OCI-LY1 (cell line): ENCODE data around the gene GALR3.

Source experiments
- H2AFZ ChIP-seq: fragments of 200-600 bp; sonication (generic), shearing (Covaris generic); 2 replicates; pipeline ENCODE4 v1.6.0; 2014; ENCODE audit warnings: antibody characterized with exemption, mild to moderate bottlenecking, low read length
- H3F3A ChIP-seq: fragments of 200-600 bp; sonication (generic), shearing (Covaris generic); 2 replicates; pipeline ENCODE4 v1.6.0; 2014; ENCODE audit warnings: mild to moderate bottlenecking, antibody characterized with exemption, low read length, moderate library complexity; ENCODE audit not compliant: insufficient read depth
- H3K27ac ChIP-seq: fragments of 200-600 bp; sonication (generic); 2 replicates; pipeline ENCODE4 v1.5.1; 2014; ENCODE audit warnings: low read length, mixed run types, mild to moderate bottlenecking, low read depth; ENCODE audit not compliant: poor library complexity, severe bottlenecking
- H3K27me3 ChIP-seq: fragments of 200-600 bp; sonication (generic); 2 replicates; pipeline ENCODE4 v1.6.0; 2014; ENCODE audit warnings: antibody characterized with exemption, mild to moderate bottlenecking, low read length, moderate library complexity; ENCODE audit not compliant: insufficient read depth
- H3K36me3 ChIP-seq: fragments of 200-600 bp; sonication (generic); 2 replicates; pipeline ENCODE4 v1.6.1; 2014; ENCODE audit warnings: mild to moderate bottlenecking, antibody characterized with exemption, low read length, moderate library complexity, mixed read lengths; ENCODE audit not compliant: insufficient read depth
- H3K4me1 ChIP-seq: fragments of 200-600 bp; sonication (generic); 2 replicates; pipeline ENCODE4 v1.5.1; 2014; ENCODE audit warnings: mild to moderate bottlenecking, low read length, moderate library complexity; ENCODE audit not compliant: insufficient read depth, severe bottlenecking
- H3K4me2 ChIP-seq: fragments of 200-600 bp; sonication (generic), shearing (Covaris generic); 2 replicates; pipeline ENCODE4 v1.6.1; 2014; ENCODE audit warnings: low read length
- H3K4me3 ChIP-seq: fragments of 200-600 bp; sonication (generic); 2 replicates; pipeline ENCODE4 v1.5.1; 2014; ENCODE audit warnings: low read length, low read depth, mild to moderate bottlenecking, mixed read lengths; ENCODE audit not compliant: poor library complexity, severe bottlenecking
- H3K79me2 ChIP-seq: fragments of 200-600 bp; shearing (Covaris generic); 2 replicates; pipeline ENCODE4 v1.6.1; 2016; ENCODE audit warnings: mixed run types, low read length, mixed read lengths; ENCODE audit not compliant: insufficient read depth
- H3K9ac ChIP-seq: fragments of 200-600 bp; sonication (generic), shearing (Covaris generic); 2 replicates; pipeline ENCODE4 v1.6.1; 2014; ENCODE audit warnings: mild to moderate bottlenecking, low read length, mixed read lengths
- H3K9me2 ChIP-seq: fragments of 200-600 bp; sonication (generic), shearing (Covaris generic); 2 replicates; pipeline ENCODE4 v1.6.1; 2014; ENCODE audit warnings: low read depth, mild to moderate bottlenecking, low read length, mixed read lengths
- H3K9me3 ChIP-seq: fragments of 200-600 bp; shearing (Covaris generic); 2 replicates; pipeline ENCODE4 v1.6.1; 2014; ENCODE audit warnings: low read length, mixed read lengths
- H4K20me1 ChIP-seq: fragments of 200-600 bp; sonication (generic), shearing (Covaris generic); 2 replicates; pipeline ENCODE4 v1.6.0; 2016; ENCODE audit warnings: mild to moderate bottlenecking, low read length; ENCODE audit not compliant: insufficient read depth
- EZH2 ChIP-seq: fragments of 200-600 bp; sonication (generic), shearing (Covaris generic); IDR thresholded peaks from 2 replicates; pipeline ENCODE4 v1.8.0; 2017; ENCODE audit warnings: borderline replicate concordance, mixed run types, mild to moderate bottlenecking, antibody characterized with exemption, low read length, moderate library complexity, mixed read lengths
- TF ChIP-seq, protein P1 (sequence below): fragments of 200-600 bp; sonication (generic), shearing (Covaris generic); IDR thresholded peaks from 2 replicates; pipeline ENCODE4 v1.5.1; 2017; ENCODE audit warnings: mild to moderate bottlenecking, antibody characterized with exemption, low read length, moderate library complexity, mixed read lengths

The GALR3 gene

GRCh38 chr22:37817705-37818408 is 5.3 kb upstream of the GALR3 start:
- H3K27me3 ChIP-seq, result no peaks in the 10 kb centered on the region; the same call in 1 of the 2 replicates
- peak overlapping the region; percentile 43; the same call in 1 of the 2 replicates for H3K9ac ChIP-seq
- peak overlapping the region; percentile 67 for H3K4me2 ChIP-seq

DNA sequence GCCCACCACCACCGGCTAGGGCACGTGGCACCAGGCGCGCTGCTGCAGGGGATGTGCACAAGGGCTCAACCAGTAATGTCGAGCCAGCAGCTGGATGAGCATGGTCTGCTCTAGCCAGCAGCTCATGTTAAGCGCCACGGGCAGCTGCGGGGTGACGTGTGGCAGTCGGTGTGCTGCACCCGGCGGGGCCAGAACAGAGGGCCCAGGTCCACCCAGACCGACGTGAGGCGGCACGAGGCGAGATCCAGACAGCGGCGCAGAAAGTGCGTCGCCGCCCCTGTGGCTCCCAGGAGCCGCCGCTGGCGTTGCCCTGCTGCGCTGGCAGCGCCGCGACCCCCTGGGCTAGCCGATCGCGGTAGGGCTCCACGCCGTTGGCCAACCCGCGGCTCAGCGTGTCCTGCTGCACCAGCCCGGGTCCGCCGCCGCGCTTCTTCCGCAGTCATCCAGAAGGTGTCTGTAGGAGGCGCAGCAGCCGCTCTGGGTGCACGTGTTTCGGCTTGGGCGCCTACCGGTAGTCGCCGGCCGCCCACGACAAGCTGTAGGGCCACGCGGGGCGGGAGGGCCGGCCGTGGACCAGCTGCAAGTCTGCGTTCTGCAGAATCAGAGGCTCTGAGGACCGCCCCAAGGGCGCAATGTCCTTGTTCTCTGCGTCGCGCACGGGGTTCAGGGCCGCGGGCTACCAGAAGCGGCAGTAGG is 4.6 kb upstream of the GALR3 start:
- Histone ChIP-seq H3F3A (no peaks in the 10 kb centered on the region), H3K4me3 (peak overlapping the region; percentile 49), H3K9ac (peak overlapping the region; percentile 43; the same call in 1 of the 2 replicates), H3K9me3 (no peaks in the 10 kb centered on the region), H3K36me3 (0 out of 2 replicates have a peak, but pooled peaks cover 13% of the 10 kb centered on the region), H3K9me2 (no peaks in the 10 kb centered on the region), H3K79me2 (no peaks in the 10 kb centered on the region), H2AFZ (no peak overlapping the region), H3K27ac (no peak overlapping the region), H4K20me1 (no peaks in the 10 kb centered on the region), H3K4me2 (peak overlapping the region; percentile 67), H3K4me1 (peaks cover 21% of the 10 kb centered on the region), H3K27me3 (no peaks in the 10 kb centered on the region; the same call in 1 of the 2 replicates)
- no peak for TF ChIP-seq EZH2
- TF ChIP-seq, protein P1, sequence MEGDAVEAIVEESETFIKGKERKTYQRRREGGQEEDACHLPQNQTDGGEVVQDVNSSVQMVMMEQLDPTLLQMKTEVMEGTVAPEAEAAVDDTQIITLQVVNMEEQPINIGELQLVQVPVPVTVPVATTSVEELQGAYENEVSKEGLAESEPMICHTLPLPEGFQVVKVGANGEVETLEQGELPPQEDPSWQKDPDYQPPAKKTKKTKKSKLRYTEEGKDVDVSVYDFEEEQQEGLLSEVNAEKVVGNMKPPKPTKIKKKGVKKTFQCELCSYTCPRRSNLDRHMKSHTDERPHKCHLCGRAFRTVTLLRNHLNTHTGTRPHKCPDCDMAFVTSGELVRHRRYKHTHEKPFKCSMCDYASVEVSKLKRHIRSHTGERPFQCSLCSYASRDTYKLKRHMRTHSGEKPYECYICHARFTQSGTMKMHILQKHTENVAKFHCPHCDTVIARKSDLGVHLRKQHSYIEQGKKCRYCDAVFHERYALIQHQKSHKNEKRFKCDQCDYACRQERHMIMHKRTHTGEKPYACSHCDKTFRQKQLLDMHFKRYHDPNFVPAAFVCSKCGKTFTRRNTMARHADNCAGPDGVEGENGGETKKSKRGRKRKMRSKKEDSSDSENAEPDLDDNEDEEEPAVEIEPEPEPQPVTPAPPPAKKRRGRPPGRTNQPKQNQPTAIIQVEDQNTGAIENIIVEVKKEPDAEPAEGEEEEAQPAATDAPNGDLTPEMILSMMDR, result peak; percentile 59

More at GRCh38 chr22:37817705-37818408, 5.3 kb upstream of the GALR3 start:
- Histone ChIP-seq H4K20me1 (no peaks in the 10 kb centered on the region), H3K9me3 (no peaks in the 10 kb centered on the region), H3K4me3 (peak overlapping the region; percentile 49), H3K27ac (no peak overlapping the region), H3K4me1 (peaks cover 21% of the 10 kb centered on the region), H3K36me3 (0 out of 2 replicates have a peak, but pooled peaks cover 13% of the 10 kb centered on the region), H3K79me2 (no peaks in the 10 kb centered on the region), H3F3A (no peaks in the 10 kb centered on the region), H2AFZ (no peak overlapping the region), H3K9me2 (no peaks in the 10 kb centered on the region)
- TF ChIP-seq, protein P1, result peak; percentile 91
- TF ChIP-seq EZH2, result no peak

DNA sequence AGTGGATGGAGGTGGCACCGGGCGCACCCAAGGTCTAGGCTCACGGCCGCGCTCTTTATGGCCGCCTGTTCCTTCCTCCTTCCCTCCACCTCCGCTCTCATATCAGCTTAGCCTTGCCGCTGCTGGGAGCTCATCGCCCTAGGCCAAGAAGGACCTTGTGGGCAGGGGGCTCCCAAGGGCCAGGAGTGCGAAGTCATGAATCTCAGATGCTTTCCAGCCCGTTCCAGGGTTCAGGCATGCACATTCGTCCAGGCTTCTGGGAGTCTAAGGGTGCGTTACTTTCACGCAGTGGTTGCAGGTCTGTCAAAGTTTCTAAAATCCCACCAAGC is 4.1 kb upstream of the GALR3 start:
- H3K4me2 ChIP-seq, result peak overlapping the region; percentile 67
- no peaks in the 10 kb centered on the region for H3F3A ChIP-seq
- H3K79me2 ChIP-seq, result no peaks in the 10 kb centered on the region
- H3K27me3 ChIP-seq, result no peaks in the 10 kb centered on the region; the same call in 1 of the 2 replicates
- no peaks in the 10 kb centered on the region for H3K9me2 ChIP-seq
- H3K4me1 ChIP-seq, result peaks cover 21% of the 10 kb centered on the region
- no peak for TF ChIP-seq EZH2
- TF ChIP-seq, protein P1, result no peak
- no peak overlapping the region for H2AFZ ChIP-seq
- H4K20me1 ChIP-seq, result no peaks in the 10 kb centered on the region
- H3K4me3 ChIP-seq, result peak overlapping the region; percentile 49
- H3K9me3 ChIP-seq, result no peaks in the 10 kb centered on the region
- no peak overlapping the region for H3K27ac ChIP-seq
- 0 out of 2 replicates have a peak, but pooled peaks cover 13% of the 10 kb centered on the region for H3K36me3 ChIP-seq
- H3K9ac ChIP-seq, result peak overlapping the region; percentile 43; the same call in 1 of the 2 replicates
